Activated CD8-positive, alpha-beta T cell treated with anti-CD3 and anti-CD28 coated beads, Interleukin-2, amount 10 ng/mL, durations not matched to agents 7 days and 5 days (primary cell): ENCODE data around the gene MCCC1. TPM values are rescaled to one million over a fixed set of nuclear protein-coding genes. Genes with fewer than 3 reads are reported as not detected.
"Not testable (repeated sequence)": the region's sequence is repeated elsewhere in the genome, so short reads cannot be mapped to it uniquely, and the experiment has no call there.

ENCODE experiments used
- ATAC-seq: fragments of 150-1000 bp; cut with Tn5 transposase; one replicate; pipeline ENCODE4 v1.10.0; 2021; ENCODE audit warnings: moderate library complexity
- CTCF ChIA-PET: fragments of 350-600 bp; sonication (Branson Sonifier 250); formaldehyde crosslinking; loops from one replicate; lab custom pipeline; 2021; ENCODE audit warnings: antibody characterized with exemption; lab: Charles Lee
- POLR2A ChIA-PET: fragments of 350-600 bp; sonication (Branson Sonifier 250); formaldehyde crosslinking; loops from one replicate; lab custom pipeline; 2021; ENCODE audit warnings: antibody characterized with exemption; lab: Charles Lee
- DNase-seq: peaks from one replicate; pipeline ENCODE4 v3.0.0-alpha.2; 2020
- H3K27ac Mint-ChIP-seq: one replicate; pipeline ENCODE4 v1.8.0; 2021; ENCODE audit warnings: mild to moderate bottlenecking, mixed read lengths
- H3K27me3 Mint-ChIP-seq: one replicate; pipeline ENCODE4 v1.8.0; 2021; ENCODE audit warnings: low read depth, mixed read lengths
- H3K36me3 Mint-ChIP-seq: one replicate; pipeline ENCODE4 v1.8.0; 2021; ENCODE audit warnings: low read depth, mixed read lengths
- H3K4me1 Mint-ChIP-seq: one replicate; pipeline ENCODE4 v1.8.0; 2021; ENCODE audit warnings: low read depth, mixed read lengths
- H3K4me3 Mint-ChIP-seq: one replicate; pipeline ENCODE4 v1.8.0; 2021; ENCODE audit warnings: mild to moderate bottlenecking, mixed read lengths
- H3K9me3 Mint-ChIP-seq: one replicate; pipeline ENCODE4 v1.8.0; 2022; ENCODE audit warnings: mixed read lengths; ENCODE audit not compliant: insufficient read depth
- total RNA-seq, 2 experiments: library from RNA; stranded (reverse); gene quantifications; one replicate each; pipeline ENCODE4 v1.2.3, GENCODE V29; 2021

MCCC1 gene
- total RNA-seq, 2 experiments from 2014 or later: 30.1 to 32.7 TPM

DNA sequence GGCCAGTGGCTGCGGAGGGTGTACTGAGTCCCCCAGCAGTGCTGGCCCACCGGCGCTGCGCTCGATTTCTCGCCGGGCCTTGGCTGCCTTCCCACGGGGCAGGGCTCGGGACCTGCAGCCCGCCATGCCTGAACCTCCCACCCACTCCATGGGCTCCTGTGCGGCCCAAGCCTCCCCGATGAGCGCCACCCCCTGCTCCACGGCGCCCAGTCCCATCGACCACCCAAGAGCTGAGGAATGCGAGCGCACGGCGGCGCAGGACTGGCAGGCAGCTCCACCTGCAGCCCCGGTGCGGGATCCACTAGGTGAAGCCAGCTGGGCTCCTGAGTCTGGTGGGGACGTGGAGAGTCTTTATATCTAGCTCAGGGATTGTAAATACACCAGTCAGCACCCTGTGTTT is 1.7 kb upstream of the MCCC1 start:
- POLR2A ChIA-PET, H3K4me3 Mint-ChIP-seq, H3K27me3 Mint-ChIP-seq, H3K9me3 Mint-ChIP-seq, H3K27ac Mint-ChIP-seq, ATAC-seq, DNase-seq, CTCF ChIA-PET: not testable (repeated sequence)
- Mint-ChIP-seq H3K4me1 (peaks cover 25% of the 10 kb centered on the region), H3K36me3 (peaks cover 12% of the 10 kb centered on the region)

DNA sequence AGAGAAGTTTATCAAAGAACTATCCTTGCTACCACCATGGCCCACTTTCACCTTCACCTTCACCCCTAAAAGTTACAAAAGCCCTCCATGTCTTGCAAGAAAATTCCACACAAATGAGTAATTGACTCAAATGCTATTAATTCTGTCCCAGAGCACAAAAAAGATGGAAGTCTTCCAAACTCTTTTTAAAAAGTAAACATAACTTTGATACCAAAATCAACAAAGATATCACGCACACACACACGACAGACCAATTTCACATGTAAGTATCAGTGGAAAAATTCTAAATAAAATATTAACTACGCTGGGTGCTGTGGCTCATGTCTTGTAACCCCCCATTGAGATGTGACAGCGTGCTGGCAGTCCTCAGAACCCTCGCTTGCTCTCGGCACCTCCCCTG is 1.1 kb upstream of the MCCC1 start:
- ATAC-seq: no peak
- peaks cover 15% of the 10 kb centered on the region for H3K36me3 Mint-ChIP-seq
- DNase-seq: no peak
- no peaks in the 10 kb centered on the region for H3K9me3 Mint-ChIP-seq
- H3K27me3 Mint-ChIP-seq: no peaks in the 10 kb centered on the region
- CTCF ChIA-PET: interaction anchor here (0.6 kb wide), 1 partner anchor 129 kb away, joined by 3 read pairs; no protein-coding TSS in a partner anchor
- POLR2A ChIA-PET: no interaction called here
- H3K27ac Mint-ChIP-seq: peak overlapping the region; percentile 97
- no peak overlapping the region for H3K4me3 Mint-ChIP-seq
- peaks cover 25% of the 10 kb centered on the region for H3K4me1 Mint-ChIP-seq

DNA sequence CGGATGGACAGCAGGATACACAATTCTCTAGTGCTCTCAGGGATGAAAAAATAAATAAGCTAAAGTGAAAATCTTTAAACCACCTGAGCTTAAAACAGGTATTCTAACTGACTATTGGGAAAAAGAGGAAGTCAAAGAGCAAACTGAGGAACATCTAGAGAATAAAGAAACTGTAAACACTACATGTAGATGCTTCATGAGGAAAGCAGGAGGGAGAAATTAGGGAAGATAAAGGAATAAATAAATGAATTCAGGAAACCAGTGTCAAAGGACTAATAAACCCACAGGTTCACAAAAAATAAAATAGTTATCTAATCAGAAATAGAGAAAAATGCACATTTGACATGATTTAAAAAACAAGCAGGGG is 525 bp upstream of the MCCC1 start:
- Mint-ChIP-seq H3K27me3 (no peaks in the 10 kb centered on the region), H3K36me3 (peaks cover 15% of the 10 kb centered on the region), H3K9me3 (no peaks in the 10 kb centered on the region), H3K4me1 (peaks cover 25% of the 10 kb centered on the region), H3K4me3 (peak overlapping the region; percentile 92), H3K27ac (peak overlapping the region; percentile 97)
- ATAC-seq (no peak), DNase-seq (no peak)
- POLR2A ChIA-PET: interaction anchor here (0.7 to 1.9 kb wide), 2 partner anchors 220 to 306 kb away, joined by 3 to 8 read pairs; partner anchors contain the start of gene ATP11B
- CTCF ChIA-PET: interaction anchor here (0.6 to 5.0 kb wide), 3 partner anchors 14 to 750 kb away, joined by 3 to 41 read pairs (median 3); no protein-coding TSS in a partner anchor

DNA sequence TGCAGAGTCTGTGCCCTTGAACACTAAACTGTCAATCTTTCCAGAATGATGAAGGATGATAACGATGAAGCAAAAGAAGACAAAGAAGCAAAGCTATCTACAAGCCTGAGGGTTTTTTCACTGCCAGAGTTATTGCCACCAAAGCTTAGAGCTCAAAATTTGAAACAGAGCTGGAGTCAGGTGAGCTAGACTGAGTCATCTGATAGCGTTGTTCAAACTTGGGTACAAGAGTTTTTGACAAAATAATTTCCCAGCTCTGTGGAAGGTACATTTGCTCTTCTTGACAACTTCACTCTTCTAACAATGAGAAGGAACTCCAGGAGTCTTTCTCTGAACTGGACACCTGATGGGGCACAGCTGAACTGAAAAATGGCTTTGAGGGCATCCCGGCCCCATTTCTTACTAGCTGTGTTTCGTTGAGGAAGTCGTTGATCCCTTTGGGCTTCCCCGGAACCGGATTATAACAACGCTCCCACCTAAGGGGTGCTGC is 715 bp downstream of the MCCC1 start:
- no peaks in the 10 kb centered on the region for H3K9me3 Mint-ChIP-seq
- H3K27me3 Mint-ChIP-seq: no peaks in the 10 kb centered on the region
- ATAC-seq (no peak), DNase-seq (no peak)
- H3K36me3 Mint-ChIP-seq: peaks cover 18% of the 10 kb centered on the region
- ChIA-PET CTCF (interaction anchor here (0.8 to 5.0 kb wide), 9 partner anchors 13 to 384 kb away, joined by 3 to 41 read pairs (median 4); no protein-coding TSS in a partner anchor), POLR2A (interaction anchor here (0.9 to 1.9 kb wide), 2 partner anchors 189 to 305 kb away, joined by 5 to 8 read pairs; partner anchors contain the start of gene ATP11B)
- peaks cover 25% of the 10 kb centered on the region for H3K4me1 Mint-ChIP-seq
- H3K27ac Mint-ChIP-seq: peak overlapping the region; percentile 97
- H3K4me3 Mint-ChIP-seq: peak overlapping the region; percentile 92

DNA sequence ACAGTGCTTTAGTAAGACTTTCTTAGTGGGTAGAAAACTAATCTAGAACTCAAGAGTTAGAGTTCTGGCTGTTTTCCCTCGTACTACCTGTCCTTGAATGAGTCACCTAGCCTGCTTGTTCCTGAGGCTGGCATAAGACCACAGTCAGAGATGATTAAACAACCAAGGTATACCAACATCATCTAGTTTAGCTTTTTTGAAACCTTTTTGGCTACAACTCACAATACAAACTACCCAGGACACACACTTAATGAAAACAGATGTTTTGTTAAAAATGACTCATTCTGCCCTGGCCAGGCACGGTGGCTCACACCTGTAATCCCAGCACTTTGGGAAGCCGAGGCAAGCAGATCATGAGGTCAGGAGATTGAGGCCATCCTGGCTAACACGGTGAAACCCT is 4.6 kb downstream of the MCCC1 start:
- H3K27ac Mint-ChIP-seq: no peak overlapping the region
- H3K27me3 Mint-ChIP-seq: no peaks in the 10 kb centered on the region
- H3K4me3 Mint-ChIP-seq: no peak overlapping the region
- ChIA-PET POLR2A (no interaction called here), CTCF (interaction anchor here (1.1 kb wide), 1 partner anchor 185 kb away, joined by 3 read pairs; no protein-coding TSS in a partner anchor)
- H3K9me3 Mint-ChIP-seq: no peaks in the 10 kb centered on the region
- H3K4me1 Mint-ChIP-seq: peaks cover 16% of the 10 kb centered on the region
- ATAC-seq (no peak), DNase-seq (no peak)
- H3K36me3 Mint-ChIP-seq: peaks cover 37% of the 10 kb centered on the region

DNA sequence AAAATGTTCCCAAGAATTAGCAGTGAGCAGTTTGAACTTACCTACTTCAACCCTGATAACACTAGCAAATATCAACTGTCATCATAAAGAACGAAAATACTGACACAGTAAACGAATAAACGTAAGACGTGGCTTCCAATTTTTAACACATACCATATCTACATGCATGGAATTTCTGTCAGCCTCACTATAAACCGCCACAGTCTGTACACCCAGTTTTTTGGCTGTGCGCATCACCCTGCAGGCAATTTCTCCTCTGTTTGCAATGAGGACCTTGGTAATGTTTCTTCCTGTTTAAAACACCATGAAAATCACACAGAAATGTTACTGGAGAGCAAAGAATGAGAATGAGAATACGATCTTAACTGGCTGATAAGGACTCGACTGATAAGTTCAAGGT is 7.0 kb downstream of the MCCC1 start:
- Mint-ChIP-seq H3K4me1 (peaks cover 1% of the 10 kb centered on the region), H3K27me3 (no peaks in the 10 kb centered on the region), H3K4me3 (no peak overlapping the region), H3K9me3 (no peaks in the 10 kb centered on the region), H3K27ac (no peak overlapping the region), H3K36me3 (peaks cover 42% of the 10 kb centered on the region)
- ChIA-PET POLR2A (no interaction called here), CTCF (no interaction called here)
- DNase-seq: no peak
- no peak for ATAC-seq

DNA sequence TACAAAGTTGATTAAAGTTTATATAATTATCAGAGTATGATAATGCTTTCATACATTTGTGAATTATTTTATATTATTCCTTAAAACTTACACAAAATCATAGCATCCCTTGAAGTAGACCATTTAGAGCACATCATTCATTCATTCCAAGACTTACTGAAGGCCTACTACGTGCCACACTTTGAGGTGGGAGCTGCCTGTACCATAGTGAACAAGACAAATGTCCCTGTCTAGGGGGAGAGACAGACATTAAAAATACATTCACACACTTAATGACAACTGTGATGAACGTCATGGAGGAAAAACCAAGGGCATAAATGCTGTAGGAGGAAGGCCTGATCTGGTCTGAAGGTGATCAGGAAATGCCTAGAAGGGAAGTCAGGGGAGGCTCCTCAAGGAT is 12.1 kb downstream of the MCCC1 start:
- ATAC-seq (no peak), DNase-seq (no peak)
- peaks cover 47% of the 10 kb centered on the region for H3K36me3 Mint-ChIP-seq
- no peaks in the 10 kb centered on the region for H3K27me3 Mint-ChIP-seq
- H3K9me3 Mint-ChIP-seq: no peaks in the 10 kb centered on the region
- no peak overlapping the region for H3K27ac Mint-ChIP-seq
- peaks cover 6% of the 10 kb centered on the region for H3K4me1 Mint-ChIP-seq
- POLR2A ChIA-PET: no interaction called here
- CTCF ChIA-PET: interaction anchor here (1.8 to 3.9 kb wide), 2 partner anchors 10 to 14 kb away, joined by 6 to 41 read pairs; partner anchors contain the start of gene MCCC1
- H3K4me3 Mint-ChIP-seq: no peak overlapping the region

DNA sequence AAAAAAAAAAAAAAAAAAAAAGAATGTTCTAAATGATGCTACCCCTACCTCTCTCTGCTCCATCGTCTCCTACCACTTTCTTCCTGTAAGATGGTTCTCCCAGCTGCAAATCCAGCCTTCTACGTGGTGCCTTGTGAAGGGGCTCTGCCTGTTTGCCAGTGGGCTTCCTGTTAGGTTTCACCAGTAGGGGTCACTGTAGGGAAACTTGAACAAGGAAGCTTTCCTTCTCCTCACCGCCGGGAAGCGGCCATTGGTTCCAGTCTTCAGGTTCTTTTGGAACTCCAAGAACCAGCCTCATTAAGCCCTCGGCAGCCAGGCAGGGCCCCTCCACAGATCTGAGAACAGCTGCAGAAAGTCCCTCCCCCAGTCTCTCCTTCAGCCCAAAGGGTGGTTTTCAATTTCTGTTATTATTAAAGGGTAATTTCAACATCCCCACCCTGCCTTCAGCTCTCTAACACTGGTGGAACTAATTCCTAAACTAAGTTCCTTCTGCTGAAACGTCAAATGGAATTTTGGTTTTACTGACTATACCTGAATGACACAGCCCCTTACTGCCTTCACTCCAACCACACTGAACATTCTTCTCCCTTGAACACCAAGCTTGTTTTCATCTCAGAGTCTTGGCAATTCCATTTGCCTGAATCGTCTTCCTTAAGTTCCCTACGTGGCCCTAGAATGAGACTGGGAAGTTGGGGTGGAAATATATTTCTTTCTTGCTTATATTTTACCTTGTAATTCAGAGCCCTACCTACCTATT is 13.5 kb downstream of the MCCC1 start:
- no peak overlapping the region for H3K4me3 Mint-ChIP-seq
- POLR2A ChIA-PET: no interaction called here
- peaks cover 3% of the 10 kb centered on the region for H3K9me3 Mint-ChIP-seq
- no peaks in the 10 kb centered on the region for H3K27me3 Mint-ChIP-seq
- peak; percentile 38 for DNase-seq
- H3K4me1 Mint-ChIP-seq: peaks cover 9% of the 10 kb centered on the region
- no peak overlapping the region for H3K27ac Mint-ChIP-seq
- H3K36me3 Mint-ChIP-seq: peaks cover 53% of the 10 kb centered on the region
- ATAC-seq: no peak
- CTCF ChIA-PET: interaction anchor here (0.6 to 3.9 kb wide), 15 partner anchors 8 to 369 kb away, joined by 3 to 41 read pairs (median 4); partner anchors contain the start of gene MCCC1

DNA sequence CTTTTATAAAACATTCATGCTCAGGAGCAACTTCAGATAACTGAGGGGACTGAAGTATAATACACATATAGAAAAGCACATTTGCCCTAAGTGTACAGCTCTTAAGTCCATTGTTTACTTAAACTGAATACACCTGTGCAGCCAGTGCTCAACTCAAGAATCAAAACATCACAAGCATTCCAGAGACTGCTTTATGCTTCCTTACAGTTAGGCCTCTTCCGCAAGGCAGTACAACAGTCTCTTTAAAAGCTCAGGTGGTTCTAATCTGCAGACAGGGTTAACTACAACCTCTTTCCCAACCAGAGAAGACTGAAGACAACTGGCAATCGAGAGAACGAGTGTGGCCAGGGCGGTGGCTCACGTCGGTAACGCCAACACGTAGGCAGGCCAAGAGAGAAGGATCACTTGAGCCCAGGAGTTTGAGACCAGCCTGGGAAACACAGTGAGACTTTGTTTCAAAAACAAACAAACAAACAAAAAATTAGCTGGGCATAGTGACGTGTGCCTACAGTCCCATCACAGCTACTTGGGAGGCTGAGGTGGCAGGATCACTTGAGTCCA is 16.9 kb downstream of the MCCC1 start:
- H3K27me3 Mint-ChIP-seq: no peaks in the 10 kb centered on the region

DNA sequence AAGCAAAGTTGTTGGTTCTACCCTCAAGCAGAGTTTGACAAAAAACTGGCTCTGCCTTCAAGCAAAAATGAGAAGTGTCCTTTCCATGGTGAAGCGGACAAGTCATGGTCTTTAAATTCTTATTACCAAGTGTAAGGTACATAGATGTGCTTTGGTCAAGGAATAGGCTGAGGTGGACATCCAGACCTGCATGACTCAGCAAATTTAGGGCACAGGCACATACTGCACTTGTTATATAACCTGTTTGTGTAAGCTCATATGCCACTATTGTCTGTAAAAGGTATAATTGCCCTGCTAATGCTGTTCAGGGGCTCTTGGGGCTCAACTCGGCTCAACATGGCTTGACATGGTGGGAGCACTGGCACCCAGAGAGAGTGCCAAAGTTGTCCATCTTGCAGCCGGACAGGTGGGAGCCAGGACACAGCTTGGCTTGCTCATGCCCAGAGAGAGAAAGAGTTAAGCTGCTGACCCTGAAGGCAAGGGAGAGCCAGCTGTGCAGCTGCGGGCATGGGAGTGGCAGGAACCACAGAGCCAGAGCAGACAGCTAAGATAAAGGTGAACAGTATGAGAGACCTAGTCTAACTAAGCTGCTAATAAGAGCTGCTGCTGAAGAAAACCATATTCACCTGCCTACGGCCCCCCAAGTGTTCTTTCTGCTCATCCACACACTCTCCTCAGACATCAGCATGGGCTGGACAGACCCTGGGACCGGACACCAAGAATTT is 17.7 kb downstream of the MCCC1 start:
- H3K27ac Mint-ChIP-seq: no peak overlapping the region
- CTCF ChIA-PET: no interaction called here

More for the DNA sequence above, 16.9 kb downstream of the MCCC1 start:
- DNase-seq (no peak), ATAC-seq (no peak)
- H3K4me1 Mint-ChIP-seq: peaks cover 9% of the 10 kb centered on the region
- ChIA-PET CTCF (interaction anchor here (0.9 kb wide), 1 partner anchor 13 kb away, joined by 3 read pairs; no protein-coding TSS in a partner anchor), POLR2A (no interaction called here)
- H3K4me3 Mint-ChIP-seq: no peak overlapping the region
- H3K9me3 Mint-ChIP-seq: peaks cover 22% of the 10 kb centered on the region
- H3K36me3 Mint-ChIP-seq: peaks cover 72% of the 10 kb centered on the region
- no peak overlapping the region for H3K27ac Mint-ChIP-seq

DNA sequence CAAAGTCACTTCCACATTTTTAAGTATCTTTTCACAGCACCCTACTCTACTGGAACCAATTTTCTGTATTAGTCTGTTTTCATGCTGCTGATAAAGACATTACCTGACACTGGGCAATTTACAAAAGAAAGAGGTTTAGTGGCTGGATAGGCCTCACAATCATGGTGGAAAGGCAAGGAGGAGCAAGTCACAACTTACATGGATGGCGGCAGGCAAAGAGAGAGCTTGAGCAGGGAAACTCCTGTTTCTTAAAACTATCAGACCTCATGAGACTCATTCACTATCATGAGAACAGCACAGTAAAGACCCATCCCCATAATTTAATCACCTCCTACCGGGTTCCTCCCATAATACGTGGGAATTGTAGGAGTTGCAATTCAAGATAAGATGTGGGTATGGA is 18.7 kb downstream of the MCCC1 start:
- ATAC-seq: no peak
- H3K9me3 Mint-ChIP-seq: peaks cover 25% of the 10 kb centered on the region
- H3K36me3 Mint-ChIP-seq: peaks cover 78% of the 10 kb centered on the region
- H3K27ac Mint-ChIP-seq: no peak overlapping the region
- no peak for DNase-seq
- CTCF ChIA-PET: no interaction called here
- no peak overlapping the region for H3K4me3 Mint-ChIP-seq
- POLR2A ChIA-PET: no interaction called here
- peaks cover 9% of the 10 kb centered on the region for H3K4me1 Mint-ChIP-seq
- H3K27me3 Mint-ChIP-seq: no peaks in the 10 kb centered on the region

More for the DNA sequence above, 17.7 kb downstream of the MCCC1 start:
- POLR2A ChIA-PET: no interaction called here
- Mint-ChIP-seq H3K9me3 (peaks cover 25% of the 10 kb centered on the region), H3K4me3 (no peak overlapping the region), H3K4me1 (peaks cover 9% of the 10 kb centered on the region), H3K36me3 (peaks cover 75% of the 10 kb centered on the region), H3K27me3 (no peaks in the 10 kb centered on the region)
- ATAC-seq (no peak), DNase-seq (no peak)
